CD4-positive, alpha-beta T cell treated with Interleukin-15 for 1 hour (primary cell): ENCODE results near the gene PDE3A.
"Not testable (repeated sequence)": the region's sequence is repeated elsewhere in the genome, so short reads cannot be mapped to it uniquely, and the experiment has no call there.

Experiments used
- DNase-seq: peaks from one replicate; pipeline ENCODE4 v3.0.0-alpha.2; 2020

Gene PDE3A

DNA sequence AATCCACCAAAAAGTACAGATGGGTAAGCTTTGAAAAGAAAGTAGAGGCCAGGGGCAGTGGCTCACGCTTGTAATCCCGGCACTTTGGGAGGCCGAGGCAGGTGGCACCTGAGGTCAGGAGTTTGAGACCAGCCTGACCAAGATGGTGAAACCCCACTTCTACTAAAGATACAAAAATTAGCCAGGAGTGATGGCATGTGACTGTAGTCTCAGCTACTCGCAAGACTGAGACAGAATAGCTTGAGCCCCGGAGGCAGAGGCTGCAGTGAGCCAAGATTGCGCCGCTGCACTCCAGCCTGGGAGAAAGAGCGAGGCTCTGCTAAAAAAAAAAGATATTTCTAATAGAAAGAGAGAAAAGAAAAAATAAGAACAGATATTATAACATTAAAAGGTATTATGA lies 192.6 kb downstream of the PDE3A start:
- no peak for DNase-seq

DNA sequence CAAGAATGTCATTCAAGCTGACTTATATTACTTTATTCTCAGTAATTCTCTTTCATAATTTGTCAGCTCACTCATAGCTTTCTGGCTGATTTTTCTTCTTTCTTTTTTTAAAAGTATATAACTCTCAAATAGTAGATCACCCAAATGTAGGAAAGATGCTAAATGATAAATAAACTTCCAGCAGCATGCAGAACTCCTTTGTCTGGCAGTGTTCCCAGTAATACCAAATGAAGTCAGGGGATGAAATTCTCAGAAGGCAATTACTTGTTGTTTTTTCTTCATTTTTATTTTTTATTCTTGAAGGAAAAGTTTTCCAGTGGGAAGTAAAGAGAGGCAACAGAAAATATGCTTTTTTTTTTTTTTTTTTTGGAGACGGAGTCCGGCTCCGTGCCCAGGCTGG lies 193.5 kb downstream of the PDE3A start:
- no peak for DNase-seq

DNA sequence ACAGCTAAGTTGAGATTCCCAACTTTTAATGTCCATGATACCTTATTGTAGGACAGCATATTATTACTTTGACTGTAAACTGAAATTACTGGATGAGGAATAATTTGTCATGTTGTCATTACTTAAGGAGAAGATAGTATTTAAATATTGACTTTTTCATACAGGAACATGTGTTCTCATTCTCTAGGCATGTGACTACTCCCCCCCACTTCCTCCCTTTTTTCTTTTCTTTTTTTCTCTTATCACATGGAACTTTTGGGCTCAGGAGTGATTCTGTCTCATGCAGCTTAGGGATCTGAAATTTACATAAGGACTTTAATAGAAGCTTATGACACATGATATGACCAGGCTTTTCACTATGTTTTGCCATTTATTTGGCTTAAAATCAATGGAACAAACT lies 199.1 kb downstream of the PDE3A start:
- DNase-seq, result no peak

DNA sequence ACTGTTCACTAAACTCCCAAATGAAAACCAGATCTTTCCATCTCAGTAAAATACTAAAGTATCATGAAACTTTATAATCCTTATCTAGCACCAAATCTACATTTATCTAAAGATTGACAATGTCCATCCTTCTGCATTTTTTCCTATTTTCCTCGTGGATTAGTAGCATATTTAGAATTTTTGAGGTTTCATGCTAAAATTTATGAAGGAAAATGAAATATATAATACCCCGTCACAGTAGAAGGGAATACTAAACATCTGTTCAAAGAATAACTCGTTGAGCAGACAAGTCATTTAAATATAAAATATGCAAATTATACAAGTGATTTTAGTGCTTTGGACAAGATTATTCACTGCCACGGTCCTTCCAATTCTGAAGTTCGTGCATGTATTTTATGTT lies 204.1 kb downstream of the PDE3A start:
- DNase-seq, result no peak

DNA sequence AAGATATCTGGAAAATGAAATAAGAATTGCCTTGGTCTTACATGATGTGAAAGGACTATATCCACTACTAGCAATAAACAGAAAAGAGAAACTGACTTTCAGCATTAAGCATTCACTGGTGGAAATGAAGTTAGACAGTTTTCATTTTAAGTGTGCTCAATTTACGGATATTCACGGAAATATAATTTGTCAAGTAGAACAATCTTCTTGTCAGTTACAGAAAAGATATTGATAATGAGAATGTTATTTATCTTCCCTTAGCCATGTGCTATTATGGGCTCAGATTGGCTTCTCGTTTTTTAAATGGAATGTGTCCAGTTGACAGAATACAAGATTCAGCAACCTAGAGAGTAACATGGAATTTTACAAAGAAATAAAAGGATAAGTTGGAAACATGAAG lies 208.2 kb downstream of the PDE3A start:
- no peak for DNase-seq

DNA sequence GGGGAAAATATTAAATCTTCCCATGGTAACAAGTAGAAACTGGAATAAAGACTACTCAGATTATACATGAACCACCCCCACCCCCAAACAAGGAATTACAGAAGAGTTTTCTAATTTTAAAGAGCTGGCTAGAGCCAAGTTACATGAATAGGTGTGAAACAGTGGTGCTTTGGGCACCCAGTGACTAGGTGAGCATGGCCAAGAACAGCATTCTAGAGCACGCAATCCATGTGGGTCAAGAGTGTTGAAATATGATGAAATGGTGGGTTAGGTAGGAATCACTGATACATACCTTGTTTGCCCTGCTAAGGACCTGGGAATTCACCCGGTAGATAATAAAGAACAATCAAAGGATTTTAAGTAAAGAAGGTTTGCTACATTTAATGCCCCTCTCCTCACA lies 208.7 kb downstream of the PDE3A start:
- DNase-seq, result no peak

DNA sequence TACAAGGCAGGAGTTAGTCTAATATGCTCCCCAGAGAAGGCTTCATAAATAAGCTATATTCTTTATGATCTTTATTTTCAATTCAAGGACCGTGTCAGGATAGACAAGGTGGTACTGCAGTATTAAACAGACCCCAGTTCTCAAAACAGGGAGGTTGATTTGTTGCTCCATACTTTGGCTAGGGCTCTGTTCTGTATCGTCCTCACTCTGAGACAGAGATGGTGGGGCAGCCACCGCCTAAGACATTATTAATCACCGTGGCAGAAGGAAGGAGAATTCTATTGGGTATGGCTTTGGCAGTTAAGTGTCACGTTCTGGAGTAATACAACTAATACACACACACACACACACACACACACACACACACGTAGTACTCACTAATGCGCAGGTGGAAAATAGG lies 209.8 kb downstream of the PDE3A start:
- DNase-seq, result no peak

DNA sequence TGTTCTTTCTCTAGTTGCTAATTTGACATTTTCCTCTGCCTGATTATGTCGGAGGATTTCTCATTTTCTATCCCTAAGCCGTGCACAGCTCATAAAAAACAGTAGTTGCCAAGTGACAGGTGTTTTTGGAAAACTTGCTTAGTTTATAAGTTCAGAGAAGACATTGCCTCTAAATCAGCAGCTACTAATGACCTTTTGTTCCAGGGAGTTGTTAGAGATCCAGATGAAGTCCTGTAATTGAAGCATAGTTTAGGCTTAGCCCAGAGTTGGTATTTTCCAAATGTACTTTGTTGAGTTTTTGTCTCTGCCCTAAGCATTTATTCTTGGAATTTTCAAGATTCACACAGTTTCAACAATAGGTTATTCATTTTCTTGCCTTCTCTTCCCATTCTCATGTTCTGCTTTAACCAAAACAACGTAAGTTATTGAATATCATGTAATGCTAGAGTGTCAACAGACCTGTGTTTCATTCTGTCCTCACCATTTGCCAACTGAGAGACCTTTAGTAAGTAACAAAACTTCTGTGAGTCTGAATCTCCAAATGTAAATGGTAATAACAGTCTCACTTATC lies 216.8 kb downstream of the PDE3A start:
- DNase-seq, result no peak

DNA sequence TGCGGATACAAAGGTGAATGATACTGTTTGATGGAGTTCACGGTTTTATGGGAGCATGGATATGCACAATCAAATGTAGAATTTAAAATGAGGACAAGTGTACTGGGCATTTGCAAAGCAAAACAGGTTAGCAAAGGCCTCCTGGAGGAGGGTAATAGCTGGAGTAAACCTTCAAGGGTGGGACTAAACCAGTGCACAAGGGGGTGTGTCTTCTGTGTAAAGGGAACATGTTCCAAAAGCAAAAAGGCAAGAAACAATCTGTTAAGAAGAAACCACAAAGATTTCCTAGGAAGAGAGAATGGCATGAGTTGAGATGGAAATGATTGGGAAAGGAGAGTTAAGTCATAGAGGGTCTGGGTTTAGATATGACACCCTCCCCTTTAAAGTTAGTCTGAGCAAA lies 217.6 kb downstream of the PDE3A start:
- no peak for DNase-seq

DNA sequence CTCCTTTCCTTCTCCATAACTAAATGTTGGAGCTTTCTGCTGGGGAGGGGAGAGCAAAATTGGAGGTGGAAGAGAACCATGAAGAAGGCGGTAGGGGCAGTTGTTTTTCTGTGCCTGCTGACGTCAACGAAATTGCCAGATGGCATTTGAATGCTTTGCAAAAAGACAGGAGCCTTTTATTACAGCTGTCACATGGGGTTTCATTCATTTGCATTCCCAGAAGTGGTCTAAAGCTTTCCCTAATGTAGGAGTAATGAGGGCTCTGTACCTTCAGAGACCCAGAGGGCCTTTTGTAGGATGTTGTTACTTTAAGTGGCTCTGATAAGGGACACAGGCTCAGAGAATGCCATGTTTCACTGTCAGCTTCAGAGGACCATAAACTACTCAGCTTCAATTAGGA lies 219.7 kb downstream of the PDE3A start:
- DNase-seq, result no peak

DNA sequence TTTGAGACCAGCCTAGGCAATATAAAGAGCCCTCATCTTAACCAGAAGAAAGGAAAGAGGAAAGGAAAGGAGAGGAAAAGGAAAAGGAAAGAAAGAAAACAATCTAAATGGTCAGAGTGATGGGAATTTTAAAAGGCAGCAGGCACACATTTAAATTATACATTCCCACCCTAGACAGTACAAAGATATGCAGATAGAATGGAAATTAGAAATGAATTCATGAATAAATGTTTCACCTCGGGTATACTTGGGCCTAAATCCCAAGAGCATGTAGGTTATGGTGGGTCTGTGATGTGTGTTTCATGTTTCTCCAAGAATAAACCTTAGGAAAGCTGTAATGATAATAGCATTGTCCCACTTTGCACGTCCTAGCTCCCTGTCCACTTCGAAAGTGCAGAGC lies 222.2 kb downstream of the PDE3A start:
- DNase-seq, result no peak

DNA sequence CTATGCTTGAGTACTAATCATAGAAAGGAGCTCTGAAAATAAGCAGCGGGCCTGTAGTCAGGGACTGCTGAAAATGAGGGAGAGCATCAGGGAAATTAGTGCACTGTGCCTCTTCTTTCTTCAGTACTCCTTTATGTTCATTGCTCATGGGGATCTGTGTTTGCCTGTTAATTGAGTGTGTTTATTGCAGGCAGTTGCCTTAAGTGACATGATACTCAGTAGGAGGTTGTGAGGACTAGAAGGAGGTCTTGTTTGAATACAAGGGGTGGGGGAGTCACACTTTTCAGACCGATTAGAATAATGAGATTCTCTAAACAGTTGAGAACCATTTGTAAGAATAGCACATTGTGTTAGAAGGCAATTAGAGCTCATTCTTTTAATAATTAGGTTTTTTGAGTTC lies 224.2 kb downstream of the PDE3A start:
- no peak for DNase-seq

DNA sequence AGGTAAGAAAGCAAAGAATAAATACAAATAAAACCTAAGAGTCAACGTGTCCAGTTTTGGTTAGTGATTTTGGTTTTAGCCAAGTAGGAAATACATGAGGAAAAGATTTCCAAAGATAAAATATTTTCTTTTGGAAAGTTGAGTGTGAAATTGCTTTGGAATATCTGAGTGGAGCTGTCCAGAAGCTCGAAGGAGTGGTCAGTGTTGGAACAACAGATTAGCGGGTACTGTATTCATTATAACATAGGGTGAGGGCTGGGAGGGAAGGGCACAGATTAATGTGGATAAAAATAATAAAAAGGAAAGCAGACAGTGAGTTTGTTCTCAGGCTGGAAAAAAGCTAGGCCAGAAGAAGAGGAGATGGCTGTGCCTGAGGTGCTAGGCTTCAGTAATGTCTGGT lies 225.3 kb downstream of the PDE3A start:
- no peak for DNase-seq

DNA sequence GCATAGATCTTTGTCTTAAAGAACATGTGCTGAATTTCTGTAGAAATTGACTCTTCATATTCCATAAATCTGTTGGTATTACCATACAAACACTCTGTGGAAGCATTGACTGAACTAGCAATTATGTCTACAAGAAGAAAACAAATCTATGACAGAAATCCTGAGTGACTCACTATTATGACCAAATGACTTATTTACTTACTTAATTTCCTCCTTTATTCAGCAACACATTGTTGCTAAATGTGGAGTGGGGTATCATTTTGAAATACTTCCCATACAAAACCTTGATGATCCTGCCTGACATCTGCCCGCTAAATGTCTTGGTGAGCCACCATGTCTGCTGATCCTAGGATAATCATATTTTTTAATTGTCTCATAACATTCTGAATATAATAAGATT lies 227.7 kb downstream of the PDE3A start:
- no peak for DNase-seq

DNA sequence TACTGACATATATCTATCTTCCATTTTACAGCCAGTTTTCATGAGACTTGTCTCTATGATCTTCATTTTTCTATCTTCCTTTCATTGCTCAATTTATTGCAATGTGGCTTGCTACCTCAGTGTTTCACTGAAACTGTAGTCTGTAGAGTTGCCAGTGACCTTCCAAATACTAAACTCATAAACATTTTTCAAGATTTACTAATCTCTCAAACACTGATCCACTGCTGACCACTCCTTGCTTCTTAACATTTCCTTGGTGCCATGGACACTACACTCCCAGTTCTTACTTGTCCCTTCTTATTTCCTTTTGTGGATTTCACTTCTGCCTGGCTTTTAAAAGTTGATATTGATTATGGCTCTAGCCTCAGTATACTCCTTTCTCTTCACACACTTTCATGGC lies 231.4 kb downstream of the PDE3A start:
- no peak for DNase-seq

DNA sequence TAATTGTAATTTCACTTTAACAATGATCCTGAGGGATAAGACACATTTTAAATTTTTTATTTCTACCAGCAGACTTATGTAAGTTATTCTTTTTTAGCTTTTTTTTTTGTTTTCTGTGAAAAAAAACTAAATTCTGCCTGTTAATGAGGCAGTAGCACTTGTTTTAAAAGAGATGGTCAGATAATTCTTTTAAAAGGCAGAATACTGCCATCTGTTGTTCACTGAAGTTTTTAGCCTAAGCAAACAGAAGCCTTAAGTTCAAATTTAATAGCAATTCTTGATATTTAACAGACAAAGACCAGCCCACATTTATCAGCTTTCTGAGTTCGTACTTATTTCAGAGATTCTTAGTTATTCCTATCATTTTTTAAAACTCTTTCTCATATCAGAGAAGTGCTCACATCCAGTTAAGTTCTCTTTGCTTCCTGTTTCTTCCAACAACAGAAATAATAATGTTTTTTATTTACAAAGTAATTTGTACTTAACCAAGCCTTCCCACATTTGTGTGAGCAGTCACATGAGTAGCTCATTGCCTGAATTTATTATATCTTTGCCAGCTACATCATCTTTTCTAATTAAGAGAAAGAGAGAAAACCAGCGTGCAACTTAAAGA lies 233.4 kb downstream of the PDE3A start:
- no peak for DNase-seq

DNA sequence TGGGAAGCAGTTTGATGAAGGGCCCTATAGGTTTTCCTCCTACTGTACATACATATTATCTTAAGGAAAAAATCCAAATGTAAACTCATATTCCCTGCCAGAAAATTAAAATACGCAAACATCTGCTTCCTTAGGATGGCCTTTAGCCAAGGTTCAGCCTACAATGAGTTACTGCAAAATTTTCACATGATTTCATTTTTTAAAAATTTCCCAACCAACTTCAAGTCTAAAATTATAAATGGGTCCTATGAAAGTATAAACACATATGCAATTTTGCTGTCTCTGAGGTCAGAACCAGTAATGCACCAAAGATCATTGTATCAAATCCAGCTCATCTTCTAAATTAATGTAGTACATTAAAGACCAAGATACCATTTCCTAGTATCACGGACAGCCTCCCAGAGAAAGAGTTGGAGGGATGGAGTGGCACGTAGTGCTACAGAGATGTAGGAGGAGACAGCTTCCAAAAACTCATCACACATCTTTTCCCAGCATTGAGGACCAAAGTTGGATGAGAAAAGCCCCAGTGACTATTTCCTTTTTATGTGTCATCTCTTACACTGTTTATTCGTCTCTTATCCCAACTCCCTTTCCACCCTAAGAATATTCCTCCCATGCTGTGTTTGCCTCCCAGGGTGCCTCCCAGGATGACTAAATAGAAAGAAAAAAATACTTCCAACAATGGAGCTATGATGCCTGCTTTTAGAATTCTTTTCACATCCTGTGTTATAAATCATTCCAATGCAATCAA lies 234.5 kb downstream of the PDE3A start:
- DNase-seq, result no peak

DNA sequence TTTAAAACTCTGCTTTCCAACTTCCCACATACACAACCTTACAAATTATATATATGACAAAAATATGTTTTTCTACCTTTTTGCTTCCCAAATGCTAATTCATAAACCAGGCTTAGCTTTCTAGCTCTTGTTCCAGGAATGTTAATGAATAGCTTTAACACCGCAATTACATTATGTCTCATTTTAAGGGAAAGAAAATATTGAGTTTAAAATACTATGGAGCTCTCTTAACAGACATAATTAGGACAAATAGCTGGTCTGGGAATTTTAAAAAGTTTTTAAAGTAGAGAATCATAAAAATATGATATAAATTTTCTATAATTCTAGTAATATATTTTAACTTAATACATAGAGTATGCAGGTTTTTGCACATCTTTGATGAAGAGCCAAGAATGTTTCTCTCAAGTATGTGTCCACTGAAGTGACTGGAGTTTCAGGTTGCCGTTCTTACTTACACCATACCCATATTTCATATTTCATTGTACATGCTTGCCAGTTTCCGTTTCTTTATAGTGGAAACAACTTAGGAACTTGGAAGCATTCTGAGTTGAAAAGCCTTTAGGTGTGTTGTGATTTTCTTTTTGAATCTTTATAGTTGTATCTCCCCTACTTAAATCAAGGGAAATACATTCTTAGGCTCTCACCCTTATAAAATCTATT lies 236.2 kb downstream of the PDE3A start:
- no peak for DNase-seq

DNA sequence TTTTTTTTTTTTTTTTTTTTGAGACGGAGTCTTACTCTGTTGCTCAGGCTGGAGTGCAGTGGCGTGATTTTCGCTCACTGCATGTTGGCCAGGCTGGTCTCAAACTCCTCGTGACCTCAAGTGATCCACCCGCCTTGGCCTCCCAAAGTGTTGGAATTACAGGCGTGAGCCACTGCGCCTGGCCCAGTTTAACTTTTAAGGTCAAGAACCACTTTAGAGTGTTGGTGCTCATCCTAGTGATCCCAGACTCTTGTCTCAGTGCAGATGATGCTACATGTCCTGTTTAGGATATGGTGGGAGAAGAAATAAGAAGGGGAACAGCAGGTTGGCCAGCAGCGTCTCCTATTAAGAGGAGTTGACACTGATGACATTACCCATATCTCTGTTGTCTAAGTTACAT lies 246.7 kb downstream of the PDE3A start:
- not testable (repeated sequence) for DNase-seq

DNA sequence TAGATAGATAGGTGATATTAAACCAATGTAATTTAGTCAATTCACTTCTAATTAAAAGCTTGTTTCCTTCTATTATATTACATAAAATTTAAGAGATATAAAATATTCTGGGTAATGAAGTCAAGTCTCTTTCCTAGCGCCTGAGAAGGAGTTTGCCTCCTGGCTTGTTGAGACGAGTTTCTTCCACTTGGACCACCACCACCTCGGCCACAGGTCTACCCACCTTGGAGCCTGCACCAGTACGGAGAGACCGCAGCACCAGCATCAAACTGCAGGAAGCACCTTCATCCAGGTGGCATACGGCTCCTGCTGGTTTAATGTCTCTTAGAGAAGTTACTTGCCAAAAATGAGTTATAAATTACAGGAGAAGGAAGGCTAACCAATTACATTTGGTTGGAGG lies 247.8 kb downstream of the PDE3A start:
- DNase-seq, result no peak

DNA sequence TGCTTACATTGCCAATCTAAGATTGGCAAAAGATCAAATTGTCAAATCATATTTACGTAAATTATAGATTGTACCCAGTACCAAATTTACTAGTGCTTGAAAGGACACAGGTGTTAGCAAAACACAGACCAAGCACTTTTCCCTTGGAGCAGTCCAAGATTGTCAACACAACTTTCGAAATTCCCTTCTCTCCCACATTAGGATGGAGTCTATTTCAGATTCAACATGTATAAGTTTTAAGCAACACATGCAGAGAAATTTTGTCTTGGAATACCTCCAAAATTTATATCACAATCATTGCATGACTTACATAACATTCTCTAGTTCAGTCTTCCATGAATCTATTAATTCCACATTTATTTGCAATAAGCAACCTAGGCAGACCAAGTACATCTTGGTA lies 251.9 kb downstream of the PDE3A start:
- DNase-seq, result no peak

DNA sequence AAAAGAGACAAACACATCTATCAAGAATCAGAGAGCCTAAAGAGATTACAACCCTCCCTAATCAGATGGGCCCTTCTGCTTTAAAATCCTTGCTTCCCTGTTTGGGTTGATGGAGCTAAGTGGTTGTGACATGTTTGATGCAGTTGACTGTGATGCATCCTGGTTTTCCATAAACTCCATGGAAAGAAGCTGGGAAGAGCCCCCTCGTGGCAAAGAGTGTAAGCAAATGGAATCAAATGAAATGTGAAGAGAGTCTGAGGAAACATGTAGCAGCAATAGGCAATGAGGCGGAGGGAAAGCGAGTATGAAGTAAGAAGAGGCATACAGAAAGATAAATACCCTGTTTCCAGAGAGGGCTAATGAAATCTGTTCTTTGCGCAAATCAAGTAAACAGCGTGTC lies 256.4 kb downstream of the PDE3A start:
- DNase-seq, result no peak

DNA sequence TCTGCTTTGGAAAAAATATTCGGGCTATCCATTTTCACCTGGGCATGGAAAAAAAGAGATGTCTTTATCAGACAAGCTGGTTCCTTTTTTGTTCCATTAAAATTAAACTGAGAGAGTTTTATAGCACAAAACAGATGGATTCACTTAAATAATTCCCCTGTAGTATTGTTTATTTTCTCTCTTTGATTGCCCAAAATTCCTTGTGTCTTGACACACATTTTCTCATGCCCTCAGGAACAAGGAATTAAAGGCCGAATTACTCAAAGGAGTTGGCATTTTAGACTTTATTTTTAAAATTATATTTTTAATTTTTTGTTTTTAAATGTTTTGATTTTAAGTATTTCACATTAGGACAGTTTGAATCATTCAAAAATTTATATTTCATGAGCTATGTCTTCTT lies 257.2 kb downstream of the PDE3A start:
- DNase-seq, result no peak

DNA sequence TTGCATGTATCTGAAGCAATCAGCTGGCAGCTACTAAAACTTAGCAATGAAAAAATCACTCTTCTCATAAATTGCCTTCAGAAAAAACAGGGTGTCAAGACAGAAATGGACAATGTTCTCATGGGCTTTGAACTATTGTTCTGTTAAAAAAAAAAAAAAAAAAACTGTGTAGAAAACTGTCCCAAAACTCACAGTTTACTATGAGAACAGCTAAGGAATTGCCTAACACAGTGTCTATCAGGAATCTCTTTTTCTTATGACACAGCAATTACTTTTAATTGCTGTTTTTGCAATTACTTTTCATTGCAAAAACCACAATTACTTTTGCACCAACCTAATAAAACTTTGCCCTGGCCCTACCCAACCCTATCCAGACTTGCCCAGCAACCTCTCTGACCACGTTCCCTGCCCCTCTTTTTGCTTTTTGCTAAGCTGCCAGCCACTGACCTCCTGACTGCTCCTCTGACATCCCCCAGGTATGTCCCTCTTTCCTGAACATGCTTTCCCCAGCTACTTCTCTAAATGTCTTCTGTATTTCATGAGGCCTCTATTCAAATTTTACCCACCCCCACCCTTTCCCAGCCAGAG lies 258.8 kb downstream of the PDE3A start:
- no peak for DNase-seq
